ENCODE measurements around the gene TMBIM4.

- TF ChIP-seq SMC3 (IDR thresholded peaks at IDR 0.05; ENCODE audit: borderline replicate concordance, low read length) (no peak), HDAC2 (IDR thresholded peaks at IDR 0.05) (no peak), CTCF (IDR thresholded peaks at IDR 0.05 in 2 of 3, conservative IDR thresholded peaks at IDR 0.05 in 1 of 3; ENCODE audit: control insufficient read depth in 2 of 3, extremely low read depth in 1 of 3, insufficient read depth in 1 of 3, low read depth in 3 of 3, low read length in 3 of 3) (no peak), ZSCAN29 (IDR thresholded peaks at IDR 0.05) (no peak), MEF2A (IDR thresholded peaks at IDR 0.05; ENCODE audit: insufficient read depth, low read depth, low read length) (no peak)
Measured at GRCh38 chr12:66176105-66176900, 6.5 kb upstream of the TMBIM4 start.

Measured in GM12878 (cell line).